NCI-H2196 (cell line): ENCODE data around the gene SLC2A1.
"Not testable (repeated sequence)": the region's sequence is repeated elsewhere in the genome, so short reads cannot be mapped to it uniquely, and the experiment has no call there.

Experiments
- DNase-seq: peaks from one replicate; lab custom pipeline; 2025; ENCODE audit not compliant: unreplicated experiment; lab: John Stamatoyannopoulos, UW

Gene SLC2A1

DNA sequence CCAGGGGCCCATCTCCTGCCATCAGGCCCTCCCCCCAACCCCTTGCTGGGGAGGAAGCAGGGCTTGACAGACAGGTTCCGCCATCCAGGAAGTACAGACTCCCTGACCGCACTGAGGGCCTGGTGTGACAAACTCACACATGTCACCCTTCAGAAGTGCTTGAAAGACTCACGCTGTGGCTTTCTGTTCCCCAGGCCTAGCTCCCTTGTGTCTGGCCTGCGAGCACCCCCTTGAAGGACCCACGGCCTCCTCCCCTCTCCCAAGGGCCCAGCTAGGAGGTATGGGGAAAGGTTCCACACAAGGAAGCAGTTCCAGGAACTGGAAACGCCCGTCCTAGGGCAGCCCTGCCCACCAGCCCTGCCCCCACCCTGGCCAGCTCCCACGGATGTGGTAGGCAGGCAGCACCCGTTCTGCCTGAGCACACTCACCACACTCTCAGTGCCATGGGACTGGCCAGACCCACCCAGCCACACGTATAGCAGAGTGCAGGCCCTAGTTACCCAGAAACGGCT, 26.7 kb downstream of the SLC2A1 start:
- DNase-seq = no peak

GRCh38 chr1:42931108-42931539, 27.5 kb downstream of the SLC2A1 start:
- peak; percentile 49 for DNase-seq

DNA sequence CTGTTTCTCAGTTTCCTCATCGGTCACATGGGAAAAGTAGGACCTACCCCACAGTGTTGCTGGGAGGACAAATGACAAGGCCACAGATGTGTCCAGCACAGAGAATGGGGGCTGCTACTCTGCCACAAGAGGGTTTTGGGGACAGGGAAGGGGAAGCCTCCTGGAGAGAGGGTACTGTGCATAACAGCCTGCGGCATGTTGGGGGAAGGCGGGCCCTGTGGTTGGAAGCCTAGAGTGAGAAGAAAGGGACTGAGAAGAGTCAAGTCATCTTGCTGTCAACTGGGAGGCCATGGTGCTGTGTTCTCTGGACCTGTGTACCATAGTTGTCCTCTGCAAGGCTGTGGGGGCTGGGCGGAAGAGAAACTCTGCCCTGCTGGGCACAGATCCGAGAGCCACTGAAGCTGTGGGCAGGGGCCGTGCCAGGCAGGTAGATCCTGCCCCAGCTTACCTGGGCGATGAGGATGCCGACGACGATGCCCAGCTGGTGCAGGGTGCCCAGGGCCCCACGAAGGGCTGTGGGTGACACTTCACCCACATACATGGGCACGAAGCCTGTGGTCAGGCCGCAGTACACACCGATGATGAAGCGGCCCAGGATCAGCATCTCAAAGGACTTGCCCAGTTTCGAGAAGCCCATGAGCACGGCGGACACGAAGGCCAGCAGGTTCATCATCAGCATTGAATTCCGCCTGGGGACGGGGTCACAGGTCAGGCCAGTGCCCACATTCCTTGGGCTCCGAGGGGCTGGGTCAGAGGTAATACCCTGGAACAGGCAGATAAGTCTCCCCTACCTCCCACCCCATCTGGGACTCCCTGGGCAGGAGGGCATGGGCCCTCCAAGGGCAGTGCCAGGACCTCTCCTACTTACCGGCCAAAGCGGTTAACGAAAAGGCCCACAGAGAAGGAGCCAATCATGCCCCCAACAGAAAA, 28.2 kb downstream of the SLC2A1 start:
- no peak for DNase-seq

DNA sequence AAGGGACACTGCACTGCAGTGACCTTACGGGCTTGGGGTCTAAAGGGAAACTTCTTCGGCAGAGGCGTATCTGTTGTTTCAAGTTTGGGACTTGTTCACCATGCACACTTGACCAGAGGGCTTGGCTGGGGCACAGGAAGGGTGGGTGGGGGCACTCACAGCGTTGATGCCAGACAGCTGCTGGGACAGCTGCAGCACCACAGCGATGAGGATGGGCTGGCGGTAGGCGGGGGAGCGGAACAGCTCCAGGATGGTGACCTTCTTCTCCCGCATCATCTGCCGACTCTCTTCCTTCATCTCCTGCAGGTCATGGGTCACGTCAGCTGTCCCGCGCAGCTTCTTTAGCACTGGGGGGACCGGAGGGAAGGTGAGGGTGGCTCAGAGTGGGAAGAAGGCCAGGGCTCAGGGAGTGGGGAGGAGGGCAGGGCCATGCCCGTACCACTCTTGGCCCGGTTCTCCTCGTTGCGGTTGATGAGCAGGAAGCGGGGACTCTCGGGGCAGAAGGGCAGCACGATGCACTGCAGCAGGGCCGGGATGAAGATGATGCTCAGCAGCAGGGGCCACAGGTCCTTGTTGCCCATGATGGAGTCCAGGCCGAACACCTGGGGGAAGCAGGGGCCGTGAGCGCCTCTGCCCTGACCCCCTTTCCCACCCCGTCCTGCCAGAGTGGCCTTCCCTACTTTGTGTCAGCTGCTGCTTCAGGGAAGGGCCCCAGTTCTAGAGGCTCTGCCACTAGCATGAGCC, 29.1 kb downstream of the SLC2A1 start:
- DNase-seq = no peak

GRCh38 chr1:42928859-42929258, 29.8 kb downstream of the SLC2A1 start:
- DNase-seq = no peak

DNA sequence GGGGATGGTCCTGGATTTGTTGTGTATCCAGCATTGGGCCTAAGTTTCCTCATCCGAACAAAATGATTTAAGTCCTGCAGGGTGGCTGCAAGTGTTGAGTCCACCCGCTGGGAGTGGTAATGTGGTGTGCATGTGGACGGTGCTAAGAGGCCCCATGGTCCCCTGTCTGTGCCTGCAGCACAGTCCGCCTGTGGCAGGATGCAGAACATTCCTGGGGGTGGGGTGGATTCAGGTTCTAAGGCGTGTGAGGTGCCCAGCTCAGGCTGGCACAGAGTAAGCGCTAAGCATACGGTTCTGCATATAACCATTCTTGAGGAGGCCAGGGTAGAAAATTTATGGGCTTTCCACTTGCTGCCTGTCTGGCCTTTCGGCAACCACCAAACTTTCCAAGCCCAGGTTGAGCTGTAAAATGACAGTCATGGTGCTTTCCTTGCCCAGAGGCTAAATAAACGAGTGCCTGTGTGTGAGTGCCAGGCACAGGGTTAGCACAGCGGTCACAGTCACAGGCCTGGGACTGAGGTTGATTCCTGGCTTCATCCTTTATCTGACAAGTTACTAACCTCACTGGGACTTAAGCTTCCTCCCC, 30.7 kb downstream of the SLC2A1 start:
- DNase-seq = no peak

DNA sequence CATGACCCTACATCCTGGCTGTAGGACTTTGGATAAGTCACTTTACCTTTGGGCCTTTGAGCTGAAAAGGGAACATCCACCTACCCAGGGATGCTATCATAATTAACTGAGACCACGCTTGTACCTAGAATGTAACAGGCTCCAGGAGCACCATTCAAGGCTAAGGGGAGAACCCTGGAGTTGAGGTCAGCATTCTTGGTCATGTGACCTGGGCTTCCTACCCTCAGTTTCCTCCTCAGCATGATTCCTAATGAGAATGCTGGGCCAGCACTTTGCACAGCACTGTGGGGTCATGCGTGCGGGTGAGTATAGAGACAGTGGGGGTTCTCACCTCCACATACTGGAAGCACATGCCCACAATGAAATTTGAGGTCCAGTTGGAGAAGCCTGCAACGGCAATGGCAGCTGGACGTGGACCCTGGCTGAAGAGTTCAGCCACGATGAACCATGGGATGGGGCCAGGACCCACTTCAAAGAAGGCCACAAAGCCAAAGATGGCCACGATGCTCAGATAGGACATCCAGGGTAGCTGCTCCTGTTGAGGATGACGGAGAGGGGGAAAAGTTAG, 31.3 kb downstream of the SLC2A1 start:
- no peak for DNase-seq

GRCh38 chr1:42926879-42927242, 31.8 kb downstream of the SLC2A1 start:
- no peak for DNase-seq

- no peak for DNase-seq
These were observed 32.3 kb downstream of the SLC2A1 start for GRCh38 chr1:42926235-42926878.

GRCh38 chr1:42924851-42925760, 33.6 kb downstream of the SLC2A1 start:
- DNase-seq = no peak

GRCh38 chr1:42924082-42924850, 34.4 kb downstream of the SLC2A1 start:
- DNase-seq = peak; percentile 95

GRCh38 chr1:42923367-42924081, 35.1 kb downstream of the SLC2A1 start:
- DNase-seq = no peak

GRCh38 chr1:42922687-42923366, 35.8 kb downstream of the SLC2A1 start:
- DNase-seq = peak; percentile 62

DNA sequence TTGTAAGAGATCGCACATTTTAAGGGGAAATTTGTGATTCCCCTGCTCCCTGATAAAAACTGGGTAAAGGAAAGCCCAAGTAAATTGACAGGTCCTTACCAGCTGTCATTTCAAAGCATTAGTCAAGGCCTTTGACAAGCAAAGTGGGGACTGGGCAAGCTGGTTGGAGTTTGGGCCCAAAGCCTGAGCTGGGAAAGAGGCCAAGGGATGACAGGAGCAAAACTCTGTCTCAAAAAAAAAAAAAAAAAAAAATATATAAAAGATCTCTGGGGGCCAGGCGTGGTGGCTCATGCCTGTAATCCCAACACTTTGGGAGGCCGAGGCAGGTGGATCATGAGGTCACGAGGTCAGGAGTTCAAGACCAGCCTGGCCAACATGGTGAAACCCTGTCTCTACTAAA, 36.9 kb downstream of the SLC2A1 start:
- no peak for DNase-seq

- DNase-seq = not testable (repeated sequence)
These were observed 39.0 kb downstream of the SLC2A1 start for GRCh38 chr1:42919651-42920050.

DNA sequence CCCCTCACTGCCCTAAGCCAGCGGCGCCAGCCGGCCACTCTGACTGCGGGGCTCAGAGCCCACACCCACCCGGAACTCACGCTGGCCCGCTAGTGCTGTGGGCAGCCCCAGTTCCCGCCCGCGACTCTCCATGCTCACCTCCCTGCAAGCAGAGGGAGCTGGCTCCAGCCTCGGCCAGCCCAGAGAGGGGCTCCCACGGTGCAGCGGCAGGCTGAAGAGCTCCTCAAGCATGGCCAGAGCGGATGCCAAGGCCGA, 41.5 kb downstream of the SLC2A1 start:
- no peak for DNase-seq

DNA sequence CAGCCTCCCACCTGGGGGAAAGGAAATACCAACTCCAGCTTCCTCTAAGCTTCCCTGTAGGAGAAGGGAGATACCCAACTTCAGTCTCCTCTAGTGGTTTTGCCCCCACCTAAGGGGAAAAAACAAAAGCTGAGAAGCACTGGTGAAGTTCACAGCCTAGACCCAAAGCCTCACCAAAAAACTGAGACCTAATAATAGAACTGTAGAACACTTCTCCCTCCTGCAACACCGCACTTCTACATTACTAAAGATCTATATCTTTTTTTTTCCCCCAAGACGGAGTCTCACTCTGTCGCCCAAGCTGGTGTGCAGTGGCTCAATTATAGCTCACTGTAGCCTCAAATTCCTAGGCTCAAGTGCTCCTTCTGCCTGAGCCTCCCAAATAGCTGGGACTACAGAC, 43.2 kb downstream of the SLC2A1 start:
- no peak for DNase-seq

DNA sequence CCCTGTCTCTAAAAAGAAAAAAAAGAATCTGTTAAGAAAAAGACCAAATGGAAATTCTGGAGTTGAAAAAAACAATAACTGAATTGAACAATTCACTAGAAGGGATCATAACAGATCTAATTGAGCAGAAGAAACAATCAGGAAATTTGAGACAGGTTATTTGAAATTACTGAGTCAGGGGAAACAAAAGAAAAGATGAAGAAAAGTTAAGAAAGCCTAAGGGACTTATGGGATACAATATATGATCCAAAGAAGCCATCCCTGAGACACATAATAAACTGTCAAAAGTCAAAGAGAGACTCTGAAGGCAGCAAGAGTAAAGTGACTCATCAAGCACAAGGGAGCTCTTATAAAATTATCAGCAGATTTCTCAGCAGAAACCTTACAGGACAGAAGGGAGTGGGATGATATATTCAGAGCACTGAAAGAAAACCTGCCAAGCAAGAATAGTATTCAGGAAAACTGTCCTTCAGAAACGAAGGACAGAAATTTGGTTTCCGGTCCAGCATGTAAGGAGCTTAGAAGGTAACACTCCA, 44.5 kb downstream of the SLC2A1 start:
- DNase-seq = no peak
